ENCODE measurements around the gene STK39. TPM values are rescaled to one million over a fixed set of nuclear protein-coding genes. Genes with fewer than 3 reads are reported as not detected.

STK39 gene
- total RNA-seq, 1 experiment from 2014 or later, result 22.1 TPM

DNA sequence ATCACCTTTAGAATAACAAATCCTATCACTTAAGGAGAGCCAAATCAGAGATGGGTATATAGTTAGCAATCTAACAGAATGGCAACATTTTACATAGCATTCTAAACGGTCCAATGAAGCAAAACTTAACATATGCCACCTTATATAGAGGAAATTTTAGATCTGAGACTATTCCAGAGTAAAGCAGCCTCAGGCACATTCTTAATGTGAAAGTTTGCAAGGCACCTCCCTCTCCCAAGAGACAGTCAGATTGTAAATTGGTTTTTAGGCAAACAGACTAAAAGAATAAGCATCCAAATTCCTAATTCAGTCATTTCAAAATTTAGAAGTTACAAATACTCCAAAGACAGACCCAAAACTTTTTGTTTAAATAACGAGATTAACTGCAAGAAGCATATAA, 292.9 kb downstream of the STK39 start:
- Mint-ChIP-seq H3K9me3 (no peaks in the 10 kb centered on the region), H3K4me1 (no peaks in the 10 kb centered on the region), H3K36me3 (ENCODE audit: insufficient read depth in 1 of 3, low read depth in 3 of 3) (no peaks in the 10 kb centered on the region), H3K4me3 (no peak overlapping the region), H3K27me3 (ENCODE audit: low read depth) (no peaks in the 10 kb centered on the region), H3K27ac (no peak overlapping the region)
- H4K8ac ChIP-seq (replicated peaks; ENCODE audit: insufficient read length, low read depth, low read length), result no peak overlapping the region
- no peak overlapping the region for H3K56ac ChIP-seq (ENCODE audit: insufficient read length, low read depth, low read length)
- no peak overlapping the region for H3K4ac ChIP-seq (ENCODE audit: low read depth, low read length)
- DNase-seq, result no peak
- H2BK120ac ChIP-seq (ENCODE audit: low read depth, low read length, poor library complexity, severe bottlenecking), result no peak overlapping the region
- H3K27ac ChIP-seq (ENCODE audit: insufficient read length, low read depth, low read length), result no peak overlapping the region
- no peak overlapping the region for H3K18ac ChIP-seq (ENCODE audit: insufficient read length, low read depth, low read length)
- H4K5ac ChIP-seq (ENCODE audit: insufficient read length, low read depth, low read length), result no peak overlapping the region
- no peak overlapping the region for H4K91ac ChIP-seq (ENCODE audit: insufficient read length, low read depth, low read length)
- H3K23ac ChIP-seq (ENCODE audit: insufficient read length, low read depth, low read length), result no peak overlapping the region
- no peak overlapping the region for H3K4me2 ChIP-seq (ENCODE audit: insufficient read depth, insufficient read length, low read length)
- no peak overlapping the region for H2BK12ac ChIP-seq (ENCODE audit: insufficient read length, low read depth, low read length)
- no CpG with 5 or more reads among the region's 2 CpGs for WGBS (ENCODE audit: extremely low coverage, insufficient read length, low lambda C conversion rate)
- H2BK15ac ChIP-seq (ENCODE audit: low read depth, low read length), result no peak overlapping the region
- H3K23me2 ChIP-seq (ENCODE audit: insufficient read length, low read depth, low read length, poor library complexity, severe bottlenecking), result no peaks in the 10 kb centered on the region
- no peak overlapping the region for H3K9ac ChIP-seq (ENCODE audit: extremely low read depth, insufficient read length, low read length)
- no peaks in the 10 kb centered on the region for H4K20me1 ChIP-seq (ENCODE audit: control insufficient read depth, insufficient read depth, insufficient read length)
- no peak overlapping the region for H2BK20ac ChIP-seq (ENCODE audit: low read depth, low read length, poor library complexity, severe bottlenecking)
- no peaks in the 10 kb centered on the region for H3K4me1 ChIP-seq (ENCODE audit: insufficient read depth, low read length)
- TF ChIP-seq, protein P1, sequence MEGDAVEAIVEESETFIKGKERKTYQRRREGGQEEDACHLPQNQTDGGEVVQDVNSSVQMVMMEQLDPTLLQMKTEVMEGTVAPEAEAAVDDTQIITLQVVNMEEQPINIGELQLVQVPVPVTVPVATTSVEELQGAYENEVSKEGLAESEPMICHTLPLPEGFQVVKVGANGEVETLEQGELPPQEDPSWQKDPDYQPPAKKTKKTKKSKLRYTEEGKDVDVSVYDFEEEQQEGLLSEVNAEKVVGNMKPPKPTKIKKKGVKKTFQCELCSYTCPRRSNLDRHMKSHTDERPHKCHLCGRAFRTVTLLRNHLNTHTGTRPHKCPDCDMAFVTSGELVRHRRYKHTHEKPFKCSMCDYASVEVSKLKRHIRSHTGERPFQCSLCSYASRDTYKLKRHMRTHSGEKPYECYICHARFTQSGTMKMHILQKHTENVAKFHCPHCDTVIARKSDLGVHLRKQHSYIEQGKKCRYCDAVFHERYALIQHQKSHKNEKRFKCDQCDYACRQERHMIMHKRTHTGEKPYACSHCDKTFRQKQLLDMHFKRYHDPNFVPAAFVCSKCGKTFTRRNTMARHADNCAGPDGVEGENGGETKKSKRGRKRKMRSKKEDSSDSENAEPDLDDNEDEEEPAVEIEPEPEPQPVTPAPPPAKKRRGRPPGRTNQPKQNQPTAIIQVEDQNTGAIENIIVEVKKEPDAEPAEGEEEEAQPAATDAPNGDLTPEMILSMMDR (conservative IDR thresholded peaks at IDR 0.05), result no peak
- no peak overlapping the region for H2BK5ac ChIP-seq (ENCODE audit: insufficient read length, low read length)
- no peak overlapping the region for H2AK5ac ChIP-seq (ENCODE audit: insufficient read length, low read length)
- no peaks in the 10 kb centered on the region for H3K27me3 ChIP-seq (ENCODE audit: insufficient read depth, low read length)
- H3K79me1 ChIP-seq (ENCODE audit: insufficient read depth, low read depth, low read length, poor library complexity, severe bottlenecking), result no peaks in the 10 kb centered on the region
- H2AFZ ChIP-seq (ENCODE audit: low read length), result no peak overlapping the region
- no peak overlapping the region for H3T11ph ChIP-seq (ENCODE audit: low read length)
- no peaks in the 10 kb centered on the region for H3K9me3 ChIP-seq (ENCODE audit: control insufficient read depth, low read depth, low read length)
- no peak overlapping the region for H3K14ac ChIP-seq (ENCODE audit: insufficient read depth, low read length)
- no peaks in the 10 kb centered on the region for H3K79me2 ChIP-seq (ENCODE audit: insufficient read depth, low read length)
